HCT116 (cell line): ENCODE data around the gene TNN. TPM values are rescaled to one million over a fixed set of nuclear protein-coding genes. Genes with fewer than 3 reads are reported as not detected.

Experiments
- ATAC-seq: fragments of 200-7000 bp; cut with Tn5 transposase; 2 replicates; pipeline ENCODE4 v1.9.1; 2020; ENCODE audit warnings: mild to moderate bottlenecking, moderate library complexity
- BruUV-seq: library from RNA; stranded (reverse); fragments of 400-500 nt; replicated peaks from 2 replicates; lab custom pipeline; 2021; lab: Mats Ljungman, UMichigan
- CTCF ChIA-PET: fragments of 300-600 bp; sonication (Branson Sonifier 250); formaldehyde crosslinking; loops from one replicate; lab custom pipeline; 2021; ENCODE audit warnings: antibody characterized with exemption; lab: Charles Lee
- POLR2A ChIA-PET: fragments of 300-600, 350-600 bp; sonication (Branson Sonifier 250); formaldehyde crosslinking; loops from one replicate; lab custom pipeline; 2021; ENCODE audit warnings: antibody characterized with exemption; lab: Charles Lee
- RAD21 ChIA-PET, 2 experiments: fragments of 300-600 bp; sonication (Branson Sonifier 250); formaldehyde crosslinking; loops; one replicate each; lab custom pipeline; 2023; ENCODE audit warnings: low total read pairs in 2 of 2; ENCODE audit not compliant: uncharacterized antibody in 2 of 2, unreplicated experiment in 2 of 2, low non-redundant PET in 1 of 2; lab: Charles Lee
- DNase-seq: peaks from one replicate; pipeline ENCODE4 v3.0.0-alpha.2; 2010; ENCODE audit warnings: low read depth, low spot score
- H2AFZ ChIP-seq: fragments of 200-600 bp; shearing (Covaris generic), sonication (generic); 2 replicates; pipeline ENCODE4 v1.6.1; 2017; ENCODE audit warnings: low read depth, mixed run types, mixed read lengths, antibody characterized with exemption, low read length; ENCODE audit not compliant: poor library complexity, severe bottlenecking
- H3K27ac ChIP-seq: 2 replicates; pipeline ENCODE4 v1.5.1; 2012; ENCODE audit warnings: low read depth, low read length
- H3K27me3 ChIP-seq: fragments of 200-600 bp; sonication (generic); 2 replicates; pipeline ENCODE4 v1.6.1; 2016; ENCODE audit warnings: mixed run types, low read length, mixed read lengths; ENCODE audit not compliant: insufficient read depth
- H3K36me3 ChIP-seq, 2 experiments: fragments of 200-500 bp in 1 of 2; fragments of 200-600 bp in 1 of 2; sonication (Bioruptor generic) in 1 of 2; sonication (generic) in 1 of 2; 2 replicates each; pipeline versions ENCODE4 v1.5.1 to v1.6.1; 2014 to 2016; ENCODE audit warnings: low read length in 2 of 2, inconsistent platforms in 1 of 2, mixed read lengths in 1 of 2, mixed run types in 1 of 2; ENCODE audit not compliant: insufficient read depth in 2 of 2, control insufficient read depth in 1 of 2
- H3K4me1 ChIP-seq, 2 experiments: fragments of 200-600 bp in 1 of 2; sonication (generic) in 1 of 2; 2 replicates each; pipeline versions ENCODE4 v1.5.1 to v1.6.1; 2012 to 2017; ENCODE audit warnings: low read length in 2 of 2, inconsistent platforms in 1 of 2, mild to moderate bottlenecking in 1 of 2, mixed read lengths in 1 of 2, mixed run types in 1 of 2, moderate library complexity in 1 of 2; ENCODE audit not compliant: insufficient read depth in 2 of 2, control insufficient read depth in 1 of 2
- H3K4me2 ChIP-seq: fragments of 200-600 bp; sonication (generic); 2 replicates; pipeline ENCODE4 v1.6.1; 2017; ENCODE audit warnings: mixed run types, low read length, mixed read lengths
- H3K4me3 ChIP-seq, 2 experiments: fragments of 200-600 bp in 1 of 2; sonication (generic) in 1 of 2; replicated peaks in 1 of 2; 2 replicates each; pipeline ENCODE4 v1.5.1; 2011 to 2016; ENCODE audit warnings: low read length in 2 of 2, control low read depth in 1 of 2, low read depth in 1 of 2, mild to moderate bottlenecking in 1 of 2, mixed read lengths in 1 of 2, mixed run types in 1 of 2
- H3K79me2 ChIP-seq: fragments of 200-600 bp; sonication (generic); 2 replicates; pipeline ENCODE4 v1.6.1; 2017; ENCODE audit warnings: mild to moderate bottlenecking, mixed run types, low read length, moderate library complexity, mixed read lengths; ENCODE audit not compliant: insufficient read depth
- H3K9ac ChIP-seq: fragments of 200-600 bp; sonication (generic); 2 replicates; pipeline ENCODE4 v1.6.1; 2016; ENCODE audit warnings: low read length, mixed read lengths
- H3K9me2 ChIP-seq: fragments of 200-600 bp; sonication (generic), shearing (Covaris generic); 2 replicates; pipeline ENCODE4 v1.6.1; 2017; ENCODE audit warnings: mixed run types, mild to moderate bottlenecking, moderate library complexity; ENCODE audit not compliant: insufficient read depth
- H3K9me3 ChIP-seq, 2 experiments: fragments of 200-500 bp in 1 of 2; fragments of 200-600 bp in 1 of 2; sonication (Bioruptor generic) in 1 of 2; sonication (generic) in 1 of 2; 2 replicates each; pipeline ENCODE4 v1.6.1; 2014 to 2017; ENCODE audit warnings: low read length in 2 of 2, mixed read lengths in 2 of 2, inconsistent platforms in 1 of 2, low read depth in 1 of 2, mild to moderate bottlenecking in 1 of 2, mixed run types in 1 of 2, moderate library complexity in 1 of 2; ENCODE audit not compliant: control insufficient read depth in 1 of 2, insufficient read depth in 1 of 2
- H4K20me1 ChIP-seq: fragments of 200-600 bp; sonication (generic), shearing (Covaris generic); 2 replicates; pipeline ENCODE4 v1.6.1; 2017; ENCODE audit warnings: mixed run types, mild to moderate bottlenecking, moderate library complexity; ENCODE audit not compliant: insufficient read depth
- FOSL1 ChIP-seq: IDR thresholded peaks from 2 replicates; pipeline ENCODE4 v1.6.1; 2012; ENCODE audit warnings: low read depth
- JUND ChIP-seq: IDR thresholded peaks from 2 replicates; pipeline ENCODE4 v1.6.1; 2012
- MAX ChIP-seq: IDR thresholded peaks from 2 replicates; pipeline ENCODE4 v1.6.1; 2012
- SIN3A ChIP-seq: IDR thresholded peaks from 2 replicates; pipeline ENCODE4 v1.6.1; 2012; ENCODE audit warnings: low read depth
- SP1 ChIP-seq: IDR thresholded peaks from 2 replicates; pipeline ENCODE4 v1.6.1; 2012; ENCODE audit warnings: low read depth
- TCF7L2 ChIP-seq: IDR thresholded peaks from 2 replicates; pipeline ENCODE4 v1.7.0; 2011; ENCODE audit warnings: borderline replicate concordance, inconsistent platforms; ENCODE audit not compliant: insufficient read depth, insufficient read length; ENCODE audit errors: extremely low read depth
- ZBTB33 ChIP-seq: IDR thresholded peaks from 2 replicates; pipeline ENCODE4 v1.6.1; 2011; ENCODE audit warnings: mild to moderate bottlenecking, low read length, moderate library complexity; ENCODE audit not compliant: insufficient replicate concordance; ENCODE audit errors: extremely low read depth
- intact Hi-C: fragments of 100-400 bp; cut with micrococcal nuclease; formaldehyde crosslinking; loops from 2 replicates; pipeline ENCODE4 v1.10.0; 2022
- total RNA-seq: library from RNA; stranded (reverse); gene quantifications from one replicate; pipeline ENCODE4 v1.2.1, GENCODE V29; 2021; ENCODE audit not compliant: unreplicated experiment
- TF ChIP-seq, protein P1 (sequence below), 3 experiments: fragments of 200-600 bp in 1 of 3; sonication (generic) in 1 of 3; IDR thresholded peaks in 2 of 3; conservative IDR thresholded peaks in 1 of 3; 2 replicates each; pipeline ENCODE4 v1.5.1; 2012 to 2017; ENCODE audit warnings: low read depth in 2 of 3, low read length in 2 of 3, antibody characterized with exemption in 1 of 3, borderline replicate concordance in 1 of 3, control low read depth in 1 of 3, mild to moderate bottlenecking in 1 of 3, mixed read lengths in 1 of 3, mixed run types in 1 of 3, moderate library complexity in 1 of 3; ENCODE audit not compliant: insufficient read depth in 1 of 3
- TF ChIP-seq, protein P2 (sequence below): IDR thresholded peaks from 2 replicates; pipeline ENCODE4 v1.6.1; 2012; ENCODE audit warnings: low read depth

TNN gene
- total RNA-seq, 1 experiment from 2014 or later, result not detected

- ChIA-PET CTCF (no interaction called here), RAD21 (no interaction called here), POLR2A (no interaction called here)
- ATAC-seq, result peak; percentile 42; the same call in 1 of the 2 replicates
- Histone ChIP-seq H3K4me3 (no peak overlapping the region), H3K9me2 (no peaks in the 10 kb centered on the region), H3K36me3 (no peaks in the 10 kb centered on the region), H3K79me2 (no peaks in the 10 kb centered on the region), H4K20me1 (no peaks in the 10 kb centered on the region), H3K27ac (no peak overlapping the region), H3K4me2 (no peak overlapping the region), H2AFZ (no peak overlapping the region), H3K27me3 (peaks cover 57% of the 10 kb centered on the region), H3K9me3 (no peaks in the 10 kb centered on the region), H3K4me1 (no peaks in the 10 kb centered on the region), H3K9ac (no peak overlapping the region)
- TF ChIP-seq, protein P1, sequence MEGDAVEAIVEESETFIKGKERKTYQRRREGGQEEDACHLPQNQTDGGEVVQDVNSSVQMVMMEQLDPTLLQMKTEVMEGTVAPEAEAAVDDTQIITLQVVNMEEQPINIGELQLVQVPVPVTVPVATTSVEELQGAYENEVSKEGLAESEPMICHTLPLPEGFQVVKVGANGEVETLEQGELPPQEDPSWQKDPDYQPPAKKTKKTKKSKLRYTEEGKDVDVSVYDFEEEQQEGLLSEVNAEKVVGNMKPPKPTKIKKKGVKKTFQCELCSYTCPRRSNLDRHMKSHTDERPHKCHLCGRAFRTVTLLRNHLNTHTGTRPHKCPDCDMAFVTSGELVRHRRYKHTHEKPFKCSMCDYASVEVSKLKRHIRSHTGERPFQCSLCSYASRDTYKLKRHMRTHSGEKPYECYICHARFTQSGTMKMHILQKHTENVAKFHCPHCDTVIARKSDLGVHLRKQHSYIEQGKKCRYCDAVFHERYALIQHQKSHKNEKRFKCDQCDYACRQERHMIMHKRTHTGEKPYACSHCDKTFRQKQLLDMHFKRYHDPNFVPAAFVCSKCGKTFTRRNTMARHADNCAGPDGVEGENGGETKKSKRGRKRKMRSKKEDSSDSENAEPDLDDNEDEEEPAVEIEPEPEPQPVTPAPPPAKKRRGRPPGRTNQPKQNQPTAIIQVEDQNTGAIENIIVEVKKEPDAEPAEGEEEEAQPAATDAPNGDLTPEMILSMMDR (IDR thresholded peaks at IDR 0.05 in 2 of 3, conservative IDR thresholded peaks at IDR 0.05 in 1 of 3; ENCODE audit: borderline replicate concordance in 1 of 3, insufficient read depth in 1 of 3, low read depth in 2 of 3, low read length in 2 of 3), result peak in 2 of 3 experiments; percentile 17 to 36; a peak in 3 of 6 replicates
- no peak for TF ChIP-seq MAX
- DNase-seq, result no peak
- BruUV-seq, result no TSS peak
- intact Hi-C loops, result no loop called here
Observed at GRCh38 chr1:175073633-175074032, 6.0 kb downstream of the TNN start.

DNA sequence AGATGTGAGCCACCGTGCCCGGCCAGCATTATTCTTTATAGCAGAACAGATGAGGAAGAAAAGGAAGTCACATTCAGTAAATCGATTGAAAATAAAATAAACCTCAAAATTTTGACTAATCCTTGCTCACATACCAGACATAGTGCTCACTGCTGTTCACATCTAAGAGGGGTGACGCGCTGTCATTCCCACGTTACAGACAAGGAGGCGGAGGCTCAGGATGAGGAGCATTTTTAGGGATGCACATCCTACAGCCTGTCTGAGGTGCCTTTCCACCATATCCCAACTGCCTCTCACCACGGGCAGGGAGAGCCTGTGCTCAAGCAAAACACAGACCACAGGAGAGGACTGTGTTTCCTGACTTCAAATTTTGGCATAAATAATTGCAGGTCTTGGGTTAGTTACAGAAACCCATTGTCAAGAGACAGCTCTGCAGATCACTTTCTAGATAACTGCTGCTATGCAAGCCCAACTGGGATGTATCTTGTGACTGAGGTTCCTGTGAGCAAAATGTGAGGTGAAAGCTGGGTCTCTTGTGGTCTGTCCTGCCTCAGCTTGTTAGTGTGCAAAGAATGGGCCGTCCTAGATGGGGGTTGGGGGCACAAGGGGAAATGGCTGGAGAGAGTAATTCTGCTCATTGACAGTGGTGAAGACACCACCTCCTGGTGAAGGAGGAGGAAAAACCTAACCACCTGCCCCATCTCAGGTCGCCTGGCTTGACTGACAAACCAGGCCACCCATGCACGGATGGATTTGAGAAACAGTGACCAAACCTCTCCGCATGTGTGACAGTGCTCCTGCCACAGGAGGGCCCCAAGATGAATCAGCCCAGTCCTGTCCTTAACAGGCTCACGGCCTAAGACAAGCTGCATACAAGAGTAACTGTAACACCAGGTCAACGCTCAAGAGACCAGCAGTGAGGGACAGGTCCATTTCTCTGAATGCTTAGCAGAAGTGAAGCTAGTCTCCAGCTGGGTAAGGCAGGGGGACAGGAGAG lies 8.2 kb downstream of the TNN start:
- Histone ChIP-seq H3K79me2 (no peaks in the 10 kb centered on the region), H3K9ac (no peak overlapping the region), H3K36me3 (no peaks in the 10 kb centered on the region), H3K4me3 (no peak overlapping the region), H3K9me3 (no peaks in the 10 kb centered on the region), H3K9me2 (no peaks in the 10 kb centered on the region), H3K27ac (no peak overlapping the region), H3K27me3 (peaks cover 40% of the 10 kb centered on the region), H4K20me1 (no peaks in the 10 kb centered on the region), H3K4me1 (no peaks in the 10 kb centered on the region), H2AFZ (no peak overlapping the region), H3K4me2 (no peak overlapping the region)
- DNase-seq (no peak), ATAC-seq (peak; percentile 59)
- intact Hi-C loops, result no loop called here
- ChIA-PET CTCF (no interaction called here), POLR2A (no interaction called here), RAD21 (no interaction called here)
- BruUV-seq, result no TSS peak
- TF ChIP-seq TCF7L2, result no peak
- TF ChIP-seq JUND, result no peak
- TF ChIP-seq ZBTB33, result no peak
- TF ChIP-seq SP1, result no peak
- TF ChIP-seq, protein P2, sequence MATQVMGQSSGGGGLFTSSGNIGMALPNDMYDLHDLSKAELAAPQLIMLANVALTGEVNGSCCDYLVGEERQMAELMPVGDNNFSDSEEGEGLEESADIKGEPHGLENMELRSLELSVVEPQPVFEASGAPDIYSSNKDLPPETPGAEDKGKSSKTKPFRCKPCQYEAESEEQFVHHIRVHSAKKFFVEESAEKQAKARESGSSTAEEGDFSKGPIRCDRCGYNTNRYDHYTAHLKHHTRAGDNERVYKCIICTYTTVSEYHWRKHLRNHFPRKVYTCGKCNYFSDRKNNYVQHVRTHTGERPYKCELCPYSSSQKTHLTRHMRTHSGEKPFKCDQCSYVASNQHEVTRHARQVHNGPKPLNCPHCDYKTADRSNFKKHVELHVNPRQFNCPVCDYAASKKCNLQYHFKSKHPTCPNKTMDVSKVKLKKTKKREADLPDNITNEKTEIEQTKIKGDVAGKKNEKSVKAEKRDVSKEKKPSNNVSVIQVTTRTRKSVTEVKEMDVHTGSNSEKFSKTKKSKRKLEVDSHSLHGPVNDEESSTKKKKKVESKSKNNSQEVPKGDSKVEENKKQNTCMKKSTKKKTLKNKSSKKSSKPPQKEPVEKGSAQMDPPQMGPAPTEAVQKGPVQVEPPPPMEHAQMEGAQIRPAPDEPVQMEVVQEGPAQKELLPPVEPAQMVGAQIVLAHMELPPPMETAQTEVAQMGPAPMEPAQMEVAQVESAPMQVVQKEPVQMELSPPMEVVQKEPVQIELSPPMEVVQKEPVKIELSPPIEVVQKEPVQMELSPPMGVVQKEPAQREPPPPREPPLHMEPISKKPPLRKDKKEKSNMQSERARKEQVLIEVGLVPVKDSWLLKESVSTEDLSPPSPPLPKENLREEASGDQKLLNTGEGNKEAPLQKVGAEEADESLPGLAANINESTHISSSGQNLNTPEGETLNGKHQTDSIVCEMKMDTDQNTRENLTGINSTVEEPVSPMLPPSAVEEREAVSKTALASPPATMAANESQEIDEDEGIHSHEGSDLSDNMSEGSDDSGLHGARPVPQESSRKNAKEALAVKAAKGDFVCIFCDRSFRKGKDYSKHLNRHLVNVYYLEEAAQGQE, result no peak
- no peak for TF ChIP-seq SIN3A
- TF ChIP-seq FOSL1, result no peak
